NB4 (cell line): ENCODE data around the gene GPRIN1.

Experiments used
- POLR2A ChIP-seq: IDR thresholded peaks from 2 replicates; pipeline ENCODE4 v1.6.1; 2011; ENCODE audit warnings: mild to moderate bottlenecking; ENCODE audit not compliant: insufficient read length; ENCODE audit errors: extremely low read depth
- TF ChIP-seq, protein P1 (sequence below): IDR thresholded peaks from one replicate; pipeline ENCODE4 v1.5.1; 2012; ENCODE audit warnings: low read depth, low read length

DNA sequence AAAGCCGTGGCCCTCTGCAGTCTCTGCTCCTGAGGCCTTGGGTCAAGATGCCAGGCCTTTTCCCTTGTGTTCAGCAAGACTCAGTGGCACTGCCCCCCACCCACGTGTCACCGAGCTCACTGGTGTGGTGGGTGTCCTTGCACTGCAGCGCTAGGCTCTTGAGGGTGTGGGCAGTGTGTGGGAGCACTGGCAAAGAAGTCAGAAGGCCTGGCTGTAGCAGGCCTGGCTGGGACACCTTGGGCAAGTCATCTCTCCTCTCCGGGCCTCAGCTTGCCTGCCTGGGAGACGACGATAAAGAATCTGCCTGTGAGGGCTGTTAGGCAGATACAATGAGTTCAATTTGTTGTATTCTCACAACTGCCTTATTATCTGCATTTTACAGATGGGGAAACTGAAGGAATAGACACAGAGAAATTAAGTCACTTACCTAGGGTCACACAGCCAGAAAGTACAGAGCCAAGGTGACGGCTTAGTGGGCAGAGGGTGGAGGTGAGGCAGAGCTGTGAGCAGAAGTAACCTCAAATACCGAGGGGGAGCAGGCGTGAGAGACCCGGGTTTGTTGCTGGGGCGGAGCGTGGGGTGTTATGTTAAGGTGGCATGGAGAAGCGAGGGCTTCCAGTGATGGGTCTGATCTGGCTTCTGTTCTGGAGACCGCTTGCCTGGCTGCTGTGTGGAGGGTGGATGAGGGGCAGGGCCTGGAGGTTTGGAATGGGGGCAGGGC lies 38.7 kb upstream of the GPRIN1 start:
- TF ChIP-seq, protein P1, sequence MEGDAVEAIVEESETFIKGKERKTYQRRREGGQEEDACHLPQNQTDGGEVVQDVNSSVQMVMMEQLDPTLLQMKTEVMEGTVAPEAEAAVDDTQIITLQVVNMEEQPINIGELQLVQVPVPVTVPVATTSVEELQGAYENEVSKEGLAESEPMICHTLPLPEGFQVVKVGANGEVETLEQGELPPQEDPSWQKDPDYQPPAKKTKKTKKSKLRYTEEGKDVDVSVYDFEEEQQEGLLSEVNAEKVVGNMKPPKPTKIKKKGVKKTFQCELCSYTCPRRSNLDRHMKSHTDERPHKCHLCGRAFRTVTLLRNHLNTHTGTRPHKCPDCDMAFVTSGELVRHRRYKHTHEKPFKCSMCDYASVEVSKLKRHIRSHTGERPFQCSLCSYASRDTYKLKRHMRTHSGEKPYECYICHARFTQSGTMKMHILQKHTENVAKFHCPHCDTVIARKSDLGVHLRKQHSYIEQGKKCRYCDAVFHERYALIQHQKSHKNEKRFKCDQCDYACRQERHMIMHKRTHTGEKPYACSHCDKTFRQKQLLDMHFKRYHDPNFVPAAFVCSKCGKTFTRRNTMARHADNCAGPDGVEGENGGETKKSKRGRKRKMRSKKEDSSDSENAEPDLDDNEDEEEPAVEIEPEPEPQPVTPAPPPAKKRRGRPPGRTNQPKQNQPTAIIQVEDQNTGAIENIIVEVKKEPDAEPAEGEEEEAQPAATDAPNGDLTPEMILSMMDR = no peak
- TF ChIP-seq POLR2A = no peak
